Thoracic aorta (tissue), 2 donors: Measurements from ENCODE around the gene RPTOR. TPM values are rescaled to one million over a fixed set of nuclear protein-coding genes. Genes with fewer than 3 reads are reported as not detected.

Source experiments
- ATAC-seq: fragments of 150-250 bp; one replicate; pipeline ENCODE4 v1.8.0; 2017; ENCODE audit warnings: low read depth; ENCODE audit not compliant: insufficient number of reproducible peaks, low FRiP score
- DNase-seq: peaks from one replicate; pipeline ENCODE4 v3.0.0-alpha.2; 2020; ENCODE audit warnings: low spot score
- H3K27ac ChIP-seq, 2 donors: fragments of 200-600 bp; sonication (generic); 1 replicate in 1 of 2; 2 replicates in 1 of 2; pipeline ENCODE4 v1.5.1; 2016; ENCODE audit warnings: mild to moderate bottlenecking in 2 of 2, moderate library complexity in 2 of 2
- H3K27me3 ChIP-seq: fragments of 200-600 bp; sonication (generic); replicated peaks from 2 replicates; pipeline ENCODE4 v1.6.0; 2016; ENCODE audit warnings: mild to moderate bottlenecking; ENCODE audit not compliant: insufficient read depth
- H3K36me3 ChIP-seq: fragments of 200-600 bp; sonication (generic); one replicate; pipeline ENCODE4 v1.5.1; 2016
- H3K4me1 ChIP-seq, 2 donors: fragments of 200-600 bp; sonication (generic); 1 replicate in 1 of 2; 2 replicates in 1 of 2; pipeline versions ENCODE4 v1.5.1 to v1.6.0; 2016; ENCODE audit warnings: low read depth in 2 of 2, mild to moderate bottlenecking in 1 of 2; ENCODE audit not compliant: control insufficient read depth in 1 of 2
- H3K4me3 ChIP-seq: fragments of 200-600 bp; sonication (generic); 2 replicates; pipeline ENCODE4 v1.5.1; 2016; ENCODE audit warnings: mild to moderate bottlenecking
- H3K9me3 ChIP-seq: fragments of 200-600 bp; sonication (generic); 2 replicates; pipeline ENCODE4 v1.5.1; 2016
- CTCF ChIP-seq: fragments of 200-600 bp; sonication (generic); IDR thresholded peaks from one replicate; pipeline ENCODE4 v1.5.1; 2019; ENCODE audit warnings: antibody characterized with exemption
- total RNA-seq, 2 donors: library from RNA; depleted of rRNA; stranded (reverse); fragments of >200 nt; gene quantifications; one replicate each; pipeline versions ENCODE4 v1.1.0 to v1.2.3, GENCODE V29; 2016

RPTOR gene
- total RNA-seq, 2 donors from 2014 or later, result 42.0 to 47.4 TPM

- DNase-seq (no peak), ATAC-seq (no peak)
- Histone ChIP-seq H3K4me3 (no peak overlapping the region), H3K9me3 (no peaks in the 10 kb centered on the region), H3K27me3 (no peaks in the 10 kb centered on the region), H3K4me1 (peaks cover 7 to 50% of the 10 kb centered on the region in 2 donors), H3K36me3 (no peaks in the 10 kb centered on the region), H3K27ac (no peak overlapping the region)
- TF ChIP-seq CTCF, result no peak
Measured at GRCh38 chr17:80986046-80986445, 441.4 kb downstream of the RPTOR start.

GRCh38 chr17:80986816-80987475 lies 442.3 kb downstream of the RPTOR start:
- ATAC-seq (no peak), DNase-seq (no peak)
- no peak for TF ChIP-seq CTCF
- Histone ChIP-seq H3K36me3 (no peaks in the 10 kb centered on the region), H3K4me3 (no peak overlapping the region), H3K27me3 (no peaks in the 10 kb centered on the region), H3K4me1 (peaks cover 6 to 49% of the 10 kb centered on the region in 2 donors), H3K27ac (no peak overlapping the region), H3K9me3 (no peaks in the 10 kb centered on the region)

GRCh38 chr17:80987941-80988461 lies 443.4 kb downstream of the RPTOR start:
- no peaks in the 10 kb centered on the region for H3K36me3 ChIP-seq
- no peaks in the 10 kb centered on the region for H3K9me3 ChIP-seq
- H3K27me3 ChIP-seq, result no peaks in the 10 kb centered on the region
- ATAC-seq (no peak), DNase-seq (no peak)
- peaks cover 13 to 57% of the 10 kb centered on the region in 2 donors for H3K4me1 ChIP-seq
- H3K4me3 ChIP-seq, result no peak overlapping the region
- no peak for TF ChIP-seq CTCF
- H3K27ac ChIP-seq, result no peak overlapping the region

GRCh38 chr17:80989586-80989913 lies 444.9 kb downstream of the RPTOR start:
- DNase-seq (no peak), ATAC-seq (no peak)
- Histone ChIP-seq H3K9me3 (no peaks in the 10 kb centered on the region), H3K4me3 (peak overlapping the region; percentile 39), H3K27ac (no peak overlapping the region), H3K27me3 (no peaks in the 10 kb centered on the region), H3K4me1 (peaks cover 16 to 62% of the 10 kb centered on the region in 2 donors), H3K36me3 (no peaks in the 10 kb centered on the region)
- TF ChIP-seq CTCF, result no peak

- H3K36me3 ChIP-seq, result peaks cover 10% of the 10 kb centered on the region
- ATAC-seq (no peak), DNase-seq (no peak)
- H3K27ac ChIP-seq, result no peak overlapping the region
- peaks cover 16 to 56% of the 10 kb centered on the region in 2 donors for H3K4me1 ChIP-seq
- H3K4me3 ChIP-seq, result peak overlapping the region; percentile 81
- no peaks in the 10 kb centered on the region for H3K27me3 ChIP-seq
- no peaks in the 10 kb centered on the region for H3K9me3 ChIP-seq
- TF ChIP-seq CTCF, result no peak
Measured at GRCh38 chr17:80990921-80991644, 446.4 kb downstream of the RPTOR start.
